ENCODE measurements around the gene ACSM6.

The ACSM6 gene

DNA sequence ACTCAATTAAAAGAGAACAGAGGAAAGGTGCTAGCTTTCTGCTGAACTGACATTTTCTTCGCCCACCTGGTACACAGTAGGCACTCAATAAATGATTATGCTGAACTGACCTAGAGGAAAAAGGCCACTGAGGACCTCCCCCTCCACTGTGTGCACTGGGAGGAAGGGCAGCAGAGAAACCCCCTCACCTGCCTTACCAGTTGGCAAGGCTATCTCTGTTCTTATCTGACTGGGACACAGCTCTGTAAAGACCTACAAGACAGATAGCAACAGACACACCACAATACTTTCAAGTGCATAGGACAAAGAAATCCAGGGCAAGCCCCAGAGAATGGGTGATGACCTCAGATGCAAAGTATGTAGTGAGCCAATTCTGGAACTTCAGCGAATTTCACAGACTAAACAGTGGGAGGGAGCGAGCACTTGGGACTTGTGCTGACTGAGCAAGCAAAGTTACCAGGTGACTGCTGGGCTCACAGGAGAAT lies 66.4 kb downstream of the ACSM6 start:
- no peaks in the 10 kb centered on the region for H3K9me3 ChIP-seq (ENCODE audit: control insufficient read depth, insufficient read depth, low read length)
- H3K4me1 ChIP-seq (ENCODE audit: control insufficient read depth, insufficient read depth, low read length): peaks cover 30% of the 10 kb centered on the region
- no peak overlapping the region for H3K4me3 ChIP-seq (ENCODE audit: low read depth, low read length)
- peaks cover 76% of the 10 kb centered on the region for H3K36me3 ChIP-seq (ENCODE audit: control insufficient read depth, insufficient read depth, low read length)
- H3K27me3 ChIP-seq (ENCODE audit: control insufficient read depth, insufficient read depth, low read length): no peaks in the 10 kb centered on the region
- H3K9ac ChIP-seq (ENCODE audit: low read depth, low read length): no peak overlapping the region
- peak overlapping the region; percentile 81 for H3K27ac ChIP-seq (ENCODE audit: low read depth, low read length)

GRCh38 chr10:95260909-95261552 lies 67.0 kb downstream of the ACSM6 start:
- H3K9ac ChIP-seq (ENCODE audit: low read depth, low read length): no peak overlapping the region
- peaks cover 75% of the 10 kb centered on the region for H3K36me3 ChIP-seq (ENCODE audit: control insufficient read depth, insufficient read depth, low read length)
- peak overlapping the region; percentile 81 for H3K27ac ChIP-seq (ENCODE audit: low read depth, low read length)
- no peaks in the 10 kb centered on the region for H3K27me3 ChIP-seq (ENCODE audit: control insufficient read depth, insufficient read depth, low read length)
- no peak overlapping the region for H3K4me3 ChIP-seq (ENCODE audit: low read depth, low read length)
- no peaks in the 10 kb centered on the region for H3K9me3 ChIP-seq (ENCODE audit: control insufficient read depth, insufficient read depth, low read length)
- peaks cover 30% of the 10 kb centered on the region for H3K4me1 ChIP-seq (ENCODE audit: control insufficient read depth, insufficient read depth, low read length)

DNA sequence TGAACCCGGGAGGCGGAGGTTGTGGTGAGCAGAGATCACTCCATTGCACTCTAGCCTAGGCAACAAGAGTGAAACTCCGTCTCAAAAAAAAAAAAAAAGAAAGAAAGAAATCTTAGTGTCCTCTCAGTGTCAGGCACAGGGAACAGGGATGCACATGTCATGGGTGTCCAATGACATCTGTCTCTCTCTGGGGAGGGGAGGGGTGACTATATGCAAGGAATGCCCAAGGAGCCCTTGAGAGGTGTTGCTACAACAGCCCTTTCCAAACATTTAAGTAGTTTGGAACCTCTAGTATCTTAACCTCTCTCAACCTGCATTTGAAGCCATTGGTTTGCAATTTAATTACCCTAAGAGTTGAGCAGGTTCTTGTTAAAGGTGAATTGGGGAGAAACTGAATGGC lies 67.9 kb downstream of the ACSM6 start:
- Histone ChIP-seq H3K9me3 (ENCODE audit: control insufficient read depth, insufficient read depth, low read length) (no peaks in the 10 kb centered on the region), H3K9ac (ENCODE audit: low read depth, low read length) (no peak overlapping the region), H3K27ac (ENCODE audit: low read depth, low read length) (no peak overlapping the region), H3K4me1 (ENCODE audit: control insufficient read depth, insufficient read depth, low read length) (peaks cover 38% of the 10 kb centered on the region), H3K27me3 (ENCODE audit: control insufficient read depth, insufficient read depth, low read length) (no peaks in the 10 kb centered on the region), H3K36me3 (ENCODE audit: control insufficient read depth, insufficient read depth, low read length) (peaks cover 68% of the 10 kb centered on the region), H3K4me3 (ENCODE audit: low read depth, low read length) (no peak overlapping the region)

DNA sequence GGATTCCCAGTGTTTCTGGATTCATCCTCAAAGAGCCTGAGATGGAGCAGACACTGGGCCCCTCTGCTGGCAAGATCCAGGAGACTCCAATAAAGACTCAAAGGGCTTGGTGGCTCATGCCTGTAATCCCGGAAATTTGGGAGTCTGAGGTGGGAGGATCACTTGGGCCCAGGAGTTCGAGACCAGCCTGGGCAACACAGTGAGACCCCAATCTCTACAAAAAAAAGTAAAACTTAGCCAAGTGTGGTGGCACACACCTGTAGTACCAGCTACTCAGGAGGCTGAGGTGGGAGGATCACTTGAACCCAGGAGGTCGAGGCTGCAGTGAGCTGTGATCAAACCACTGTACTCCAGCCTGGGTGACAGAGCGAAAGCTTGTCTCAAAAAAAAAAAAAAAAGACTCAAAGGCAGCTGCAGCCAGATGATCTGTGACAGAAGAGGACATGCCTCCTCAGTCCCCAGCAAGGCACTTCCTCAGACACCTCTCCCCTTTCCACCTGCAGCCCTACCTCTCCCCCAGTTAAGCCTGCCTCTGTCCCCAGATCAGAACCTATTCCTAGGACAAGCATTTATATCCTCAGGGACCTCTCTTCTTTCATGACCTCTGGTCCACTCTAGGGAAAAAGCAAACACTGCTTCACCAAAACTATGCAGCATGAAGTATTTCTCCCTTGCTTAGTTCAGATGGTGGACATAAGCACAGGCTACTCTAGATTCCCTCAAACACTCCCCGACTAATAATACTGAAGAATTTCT lies 68.9 kb downstream of the ACSM6 start:
- H3K36me3 ChIP-seq (ENCODE audit: control insufficient read depth, insufficient read depth, low read length): peaks cover 68% of the 10 kb centered on the region
- H3K4me1 ChIP-seq (ENCODE audit: control insufficient read depth, insufficient read depth, low read length): peaks cover 44% of the 10 kb centered on the region
- H3K9ac ChIP-seq (ENCODE audit: low read depth, low read length): no peak overlapping the region
- H3K27me3 ChIP-seq (ENCODE audit: control insufficient read depth, insufficient read depth, low read length): no peaks in the 10 kb centered on the region
- no peak overlapping the region for H3K4me3 ChIP-seq (ENCODE audit: low read depth, low read length)
- H3K27ac ChIP-seq (ENCODE audit: low read depth, low read length): no peak overlapping the region
- H3K9me3 ChIP-seq (ENCODE audit: control insufficient read depth, insufficient read depth, low read length): no peaks in the 10 kb centered on the region

- Histone ChIP-seq H3K4me3 (ENCODE audit: low read depth, low read length) (no peak overlapping the region), H3K9ac (ENCODE audit: low read depth, low read length) (no peak overlapping the region; the same call in 1 of the 2 replicates), H3K9me3 (ENCODE audit: control insufficient read depth, insufficient read depth, low read length) (no peaks in the 10 kb centered on the region), H3K27me3 (ENCODE audit: control insufficient read depth, insufficient read depth, low read length) (no peaks in the 10 kb centered on the region), H3K4me1 (ENCODE audit: control insufficient read depth, insufficient read depth, low read length) (peaks cover 51% of the 10 kb centered on the region), H3K27ac (ENCODE audit: low read depth, low read length) (peak overlapping the region; percentile 92), H3K36me3 (ENCODE audit: control insufficient read depth, insufficient read depth, low read length) (peaks cover 68% of the 10 kb centered on the region)
Observed at GRCh38 chr10:95263864-95264226, 69.8 kb downstream of the ACSM6 start.

- H3K36me3 ChIP-seq (ENCODE audit: control insufficient read depth, insufficient read depth, low read length): peaks cover 66% of the 10 kb centered on the region
- peaks cover 54% of the 10 kb centered on the region for H3K4me1 ChIP-seq (ENCODE audit: control insufficient read depth, insufficient read depth, low read length)
- peak overlapping the region; percentile 47; the same call in 1 of the 2 replicates for H3K9ac ChIP-seq (ENCODE audit: low read depth, low read length)
- H3K9me3 ChIP-seq (ENCODE audit: control insufficient read depth, insufficient read depth, low read length): no peaks in the 10 kb centered on the region
- no peaks in the 10 kb centered on the region for H3K27me3 ChIP-seq (ENCODE audit: control insufficient read depth, insufficient read depth, low read length)
- peak overlapping the region; percentile 37; the same call in 1 of the 2 replicates for H3K4me3 ChIP-seq (ENCODE audit: low read depth, low read length)
- peak overlapping the region; percentile 92 for H3K27ac ChIP-seq (ENCODE audit: low read depth, low read length)
Observed at GRCh38 chr10:95264227-95265051, 70.4 kb downstream of the ACSM6 start.

DNA sequence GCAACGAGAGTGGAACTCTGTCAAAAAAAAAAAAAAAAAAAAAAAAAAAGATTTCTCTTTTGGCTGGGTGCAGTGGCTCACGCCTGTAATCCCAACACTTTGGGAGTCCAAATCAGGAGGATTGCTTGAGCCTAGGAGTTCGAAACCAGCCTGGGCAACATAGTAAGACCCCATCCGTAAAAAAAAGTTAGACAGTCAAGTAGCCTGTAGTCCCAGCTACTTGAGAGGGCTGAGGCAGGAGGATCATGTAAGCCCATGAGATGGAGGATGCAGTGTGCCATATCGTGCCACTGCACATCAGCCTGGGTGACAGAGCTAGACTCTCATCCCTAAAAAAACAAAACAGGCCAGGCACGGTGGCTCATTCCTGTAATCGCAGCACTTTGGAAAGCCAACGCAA lies 71.5 kb downstream of the ACSM6 start:
- H3K27ac ChIP-seq (ENCODE audit: low read depth, low read length): peak overlapping the region; percentile 45
- peaks cover 64% of the 10 kb centered on the region for H3K36me3 ChIP-seq (ENCODE audit: control insufficient read depth, insufficient read depth, low read length)
- no peaks in the 10 kb centered on the region for H3K27me3 ChIP-seq (ENCODE audit: control insufficient read depth, insufficient read depth, low read length)
- H3K9me3 ChIP-seq (ENCODE audit: control insufficient read depth, insufficient read depth, low read length): no peaks in the 10 kb centered on the region
- peaks cover 54% of the 10 kb centered on the region for H3K4me1 ChIP-seq (ENCODE audit: control insufficient read depth, insufficient read depth, low read length)
- H3K4me3 ChIP-seq (ENCODE audit: low read depth, low read length): no peak overlapping the region
- H3K9ac ChIP-seq (ENCODE audit: low read depth, low read length): no peak overlapping the region

- Histone ChIP-seq H3K27ac (ENCODE audit: low read depth, low read length) (peak overlapping the region; percentile 79), H3K36me3 (ENCODE audit: control insufficient read depth, insufficient read depth, low read length) (peaks cover 59% of the 10 kb centered on the region), H3K4me1 (ENCODE audit: control insufficient read depth, insufficient read depth, low read length) (peaks cover 48% of the 10 kb centered on the region), H3K9ac (ENCODE audit: low read depth, low read length) (0 out of 2 replicates have a peak overlapping the region, but pooled peaks have one; percentile 6), H3K27me3 (ENCODE audit: control insufficient read depth, insufficient read depth, low read length) (no peaks in the 10 kb centered on the region), H3K9me3 (ENCODE audit: control insufficient read depth, insufficient read depth, low read length) (no peaks in the 10 kb centered on the region), H3K4me3 (ENCODE audit: low read depth, low read length) (no peak overlapping the region)
Observed at GRCh38 chr10:95266674-95267095, 72.6 kb downstream of the ACSM6 start.

DNA sequence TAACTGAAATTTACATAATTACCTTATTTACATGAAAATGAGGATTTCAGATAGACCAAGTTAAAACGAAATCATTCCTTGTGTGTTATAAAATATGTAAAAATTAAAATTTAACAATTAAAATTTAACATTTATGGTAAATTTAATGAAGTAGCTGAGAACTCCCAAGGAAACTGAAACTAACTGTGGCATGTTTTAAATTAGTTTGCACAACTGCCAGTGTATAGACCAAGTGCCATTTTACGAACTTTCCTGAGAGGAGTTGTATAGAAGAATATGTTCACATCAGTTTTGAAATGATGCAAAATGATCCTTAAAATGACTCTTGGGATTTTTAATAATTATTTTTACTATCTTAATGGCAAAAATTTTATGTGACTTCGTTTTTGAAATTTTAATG lies 73.2 kb downstream of the ACSM6 start:
- peaks cover 45% of the 10 kb centered on the region for H3K4me1 ChIP-seq (ENCODE audit: control insufficient read depth, insufficient read depth, low read length)
- H3K27me3 ChIP-seq (ENCODE audit: control insufficient read depth, insufficient read depth, low read length): no peaks in the 10 kb centered on the region
- no peaks in the 10 kb centered on the region for H3K9me3 ChIP-seq (ENCODE audit: control insufficient read depth, insufficient read depth, low read length)
- 0 out of 2 replicates have a peak overlapping the region, but pooled peaks have one; percentile 6 for H3K9ac ChIP-seq (ENCODE audit: low read depth, low read length)
- peaks cover 56% of the 10 kb centered on the region for H3K36me3 ChIP-seq (ENCODE audit: control insufficient read depth, insufficient read depth, low read length)
- peak overlapping the region; percentile 79 for H3K27ac ChIP-seq (ENCODE audit: low read depth, low read length)
- H3K4me3 ChIP-seq (ENCODE audit: low read depth, low read length): no peak overlapping the region

GRCh38 chr10:95268438-95268837 lies 74.4 kb downstream of the ACSM6 start:
- Histone ChIP-seq H3K27ac (ENCODE audit: low read depth, low read length) (peak overlapping the region; percentile 50), H3K36me3 (ENCODE audit: control insufficient read depth, insufficient read depth, low read length) (peaks cover 45% of the 10 kb centered on the region), H3K4me3 (ENCODE audit: low read depth, low read length) (no peak overlapping the region), H3K9ac (ENCODE audit: low read depth, low read length) (no peak overlapping the region), H3K9me3 (ENCODE audit: control insufficient read depth, insufficient read depth, low read length) (no peaks in the 10 kb centered on the region), H3K27me3 (ENCODE audit: control insufficient read depth, insufficient read depth, low read length) (no peaks in the 10 kb centered on the region), H3K4me1 (ENCODE audit: control insufficient read depth, insufficient read depth, low read length) (peaks cover 43% of the 10 kb centered on the region)

Measured in HUES48 (cell line).